NK-92 treated with Interleukin-12 subunit alpha and Interleukin-12 subunit beta, amount 100 ng/mL, for 24 hours (cell line): ENCODE measurements around the gene SSH3.
A peak's percentile ranks its signal among the peaks of the same experiment; 100 is the strongest.

Source experiments
- DNase-seq: peaks from one replicate; lab custom pipeline; 2025; lab: John Stamatoyannopoulos, UW

SSH3 gene

DNA sequence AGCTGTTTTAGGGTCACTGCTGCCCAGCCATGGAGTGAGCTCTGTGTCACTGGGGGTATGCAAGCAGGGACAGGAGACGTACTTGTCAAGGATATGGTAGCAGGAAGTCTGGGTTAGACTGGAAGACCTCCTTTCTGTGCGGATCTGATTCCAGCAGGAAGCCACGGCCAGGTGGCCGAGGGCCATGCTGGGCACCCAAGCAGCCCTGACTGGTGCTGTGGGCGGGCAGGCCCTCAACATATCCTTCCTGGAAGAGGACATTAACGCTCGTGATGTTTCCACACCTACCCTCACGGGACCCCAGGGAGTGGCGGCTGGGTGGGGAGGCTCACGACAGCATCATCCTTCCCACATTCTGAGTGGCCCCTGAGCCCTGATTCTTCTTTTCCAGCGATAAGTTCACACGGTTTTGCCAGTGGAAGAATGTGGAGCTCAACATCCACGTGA lies 23.0 kb upstream of the SSH3 start:
- DNase-seq: no peak

GRCh38 chr11:67280788-67281551 lies 22.4 kb upstream of the SSH3 start:
- DNase-seq: no peak

GRCh38 chr11:67281552-67282150 lies 21.7 kb upstream of the SSH3 start:
- DNase-seq: no peak

GRCh38 chr11:67282155-67282875 lies 21.0 kb upstream of the SSH3 start:
- DNase-seq: no peak

DNA sequence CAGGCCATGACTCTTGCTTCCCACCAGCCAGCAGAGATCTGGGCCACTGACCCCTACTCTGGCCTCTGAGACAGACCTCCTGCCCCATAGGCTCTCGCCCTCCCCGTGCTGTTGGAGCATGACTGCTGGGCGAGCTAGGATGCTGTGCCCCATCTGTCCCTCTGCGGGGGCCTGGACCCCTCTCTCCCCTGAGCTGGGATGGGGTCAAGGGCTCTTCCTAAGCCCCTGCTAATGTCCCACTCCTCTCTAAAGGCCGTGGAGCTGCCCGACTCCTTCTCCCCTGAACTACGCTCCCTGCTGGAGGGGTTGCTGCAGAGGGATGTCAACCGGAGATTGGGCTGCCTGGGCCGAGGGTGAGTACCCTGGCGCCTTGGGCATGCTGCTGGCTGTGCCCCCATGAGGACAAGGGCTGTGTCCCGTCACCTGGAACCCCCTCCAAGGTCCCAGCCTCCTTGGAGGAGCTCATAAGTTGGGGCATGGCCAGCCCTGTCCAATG lies 20.4 kb upstream of the SSH3 start:
- DNase-seq: no peak

DNA sequence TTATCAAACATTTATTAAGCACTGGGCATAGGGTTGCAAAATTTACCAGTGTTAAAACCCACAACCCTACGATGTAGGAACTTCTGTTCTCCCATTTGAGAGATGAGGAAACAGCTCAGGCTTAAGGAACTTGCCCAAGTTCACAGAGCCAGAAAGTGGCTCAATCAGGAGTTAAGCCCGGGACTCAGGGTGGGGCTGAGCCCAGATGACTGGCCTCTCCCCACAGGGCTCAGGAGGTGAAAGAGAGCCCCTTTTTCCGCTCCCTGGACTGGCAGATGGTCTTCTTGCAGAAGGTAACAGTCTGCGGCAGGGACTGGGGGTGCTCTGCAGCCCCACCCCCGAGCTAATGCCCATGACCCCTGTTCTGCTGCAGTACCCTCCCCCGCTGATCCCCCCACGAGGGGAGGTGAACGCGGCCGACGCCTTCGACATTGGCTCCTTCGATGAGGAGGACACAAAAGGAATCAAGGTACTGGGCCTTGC lies 19.8 kb upstream of the SSH3 start:
- DNase-seq: no peak

DNA sequence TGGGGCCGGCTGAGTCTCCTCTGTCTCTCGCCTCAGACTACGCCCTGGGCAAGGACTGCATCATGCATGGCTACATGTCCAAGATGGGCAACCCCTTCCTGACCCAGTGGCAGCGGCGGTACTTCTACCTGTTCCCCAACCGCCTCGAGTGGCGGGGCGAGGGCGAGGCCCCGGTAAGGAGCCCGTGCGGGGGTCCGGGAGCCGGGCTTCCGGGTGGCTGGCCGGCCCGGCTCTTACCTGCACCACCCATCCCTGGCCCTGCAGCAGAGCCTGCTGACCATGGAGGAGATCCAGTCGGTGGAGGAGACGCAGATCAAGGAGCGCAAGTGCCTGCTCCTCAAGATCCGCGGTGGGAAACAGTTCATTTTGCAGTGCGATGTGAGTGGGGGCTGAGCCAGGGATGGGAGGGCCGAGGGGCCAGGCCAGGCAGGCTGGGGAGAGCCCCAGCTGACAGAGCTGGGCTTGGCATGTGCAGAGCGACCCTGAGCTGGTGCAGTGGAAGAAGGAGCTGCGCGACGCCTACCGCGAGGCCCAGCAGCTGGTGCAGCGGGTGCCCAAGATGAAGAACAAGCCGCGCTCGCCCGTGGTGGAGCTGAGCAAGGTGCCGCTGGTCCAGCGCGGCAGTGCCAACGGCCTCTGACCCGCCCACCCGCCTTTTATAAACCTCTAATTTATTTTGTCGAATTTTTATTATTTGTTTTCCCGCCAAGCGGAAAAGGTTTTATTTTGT lies 18.4 kb upstream of the SSH3 start:
- no peak for DNase-seq

- no peak for DNase-seq
Measured at GRCh38 chr11:67285541-67286498, 17.5 kb upstream of the SSH3 start.

- no peak for DNase-seq
Measured at GRCh38 chr11:67286621-67287333, 16.6 kb upstream of the SSH3 start.

GRCh38 chr11:67287355-67288197 lies 15.8 kb upstream of the SSH3 start:
- DNase-seq: no peak

GRCh38 chr11:67288198-67288451 lies 15.2 kb upstream of the SSH3 start:
- DNase-seq: peak; percentile 72

GRCh38 chr11:67288452-67289225 lies 14.7 kb upstream of the SSH3 start:
- peak; percentile 89 for DNase-seq

DNA sequence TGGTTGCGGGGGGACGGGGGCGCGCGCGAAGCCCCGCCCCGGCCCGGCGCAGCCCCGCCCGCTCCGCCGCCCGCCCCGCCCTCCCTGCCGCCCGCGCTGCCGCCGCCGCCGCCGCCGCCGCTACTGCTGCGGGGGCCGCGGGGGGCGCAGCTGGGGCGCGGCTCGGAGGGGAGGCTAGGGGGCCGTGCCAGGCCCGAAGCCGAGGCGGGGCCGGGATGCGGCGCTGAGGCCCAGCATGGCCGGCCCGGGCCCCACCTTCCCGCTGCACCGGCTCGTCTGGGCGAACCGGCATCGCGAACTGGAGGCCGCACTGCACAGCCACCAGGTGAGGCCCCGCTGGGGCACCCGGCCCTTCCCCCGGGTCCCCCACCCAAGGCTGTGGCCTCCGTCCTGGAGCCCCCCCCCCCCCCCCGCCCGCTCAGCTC lies 14.1 kb upstream of the SSH3 start, which contains the start of gene ANKRD13D:
ANKRD13D (plus strand) TSS at position 78 of the 425 bp plus-strand sequence; CDS start at position 236, 158 bp downstream.
- DNase-seq: no peak

DNA sequence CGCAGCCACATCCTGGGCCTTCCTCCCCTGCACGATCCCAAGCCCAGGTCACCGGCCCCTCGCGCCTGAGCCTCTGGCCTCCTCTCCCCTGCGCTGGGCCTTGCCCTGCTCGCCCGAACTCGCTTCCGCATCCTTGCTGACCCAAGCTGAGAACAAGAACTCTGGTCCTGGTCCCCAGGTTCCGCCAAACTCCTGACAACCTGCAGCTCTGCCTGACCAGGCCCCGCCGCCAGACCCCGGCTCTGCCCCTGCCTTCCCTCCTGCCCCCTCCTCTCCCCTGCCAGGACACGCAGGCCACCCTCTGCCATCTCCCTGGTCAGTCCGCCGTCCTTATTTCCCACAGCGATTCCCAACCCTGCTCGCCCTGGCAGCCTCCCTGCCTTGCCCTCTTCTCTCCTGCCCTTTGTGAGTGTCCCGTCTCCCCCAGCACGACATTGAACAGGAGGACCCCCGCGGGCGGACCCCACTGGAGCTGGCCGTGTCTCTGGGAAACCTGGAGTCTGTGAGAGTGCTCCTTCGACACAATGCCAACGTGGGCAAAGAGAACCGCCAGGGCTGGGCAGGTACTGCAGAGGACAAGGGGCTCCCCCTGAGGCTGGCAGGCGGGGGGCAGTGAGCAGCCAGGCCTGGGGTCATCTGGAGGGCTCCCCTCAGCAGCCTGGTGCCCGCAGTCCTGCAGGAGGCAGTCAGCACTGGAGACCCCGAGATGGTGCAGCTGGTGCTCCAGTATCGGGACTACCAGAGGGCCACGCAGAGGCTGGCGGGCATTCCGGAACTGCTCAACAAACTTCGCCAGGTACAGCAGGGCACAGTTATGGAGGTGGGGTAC lies 13.5 kb upstream of the SSH3 start:
- DNase-seq: no peak

GRCh38 chr11:67290801-67291200 lies 12.5 kb upstream of the SSH3 start:
- DNase-seq: no peak

- DNase-seq: no peak
Measured at GRCh38 chr11:67291481-67292381, 11.6 kb upstream of the SSH3 start.

DNA sequence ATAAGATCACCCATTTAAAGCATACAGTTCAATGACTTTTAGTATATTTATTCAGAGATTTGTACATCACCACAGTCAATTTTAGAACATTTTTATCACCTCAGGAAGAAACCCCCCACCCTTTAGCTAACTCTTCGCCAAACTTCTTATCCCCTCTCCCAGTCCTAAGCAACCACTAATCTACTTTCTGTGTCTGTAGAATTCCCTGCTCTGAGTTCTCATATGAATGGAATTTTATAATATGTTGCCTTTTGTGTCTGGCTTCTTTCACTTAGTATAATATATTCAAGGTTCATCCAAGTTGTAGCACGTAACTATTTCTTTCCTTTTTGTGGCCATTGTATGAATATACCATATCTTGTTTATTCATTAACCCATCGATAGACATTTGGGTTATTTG lies 10.7 kb upstream of the SSH3 start:
- DNase-seq: no peak
